HG02981 (cell line): ENCODE measurements around the gene LSMEM2.
A peak's percentile ranks its signal among the peaks of the same experiment; 100 is the strongest.
"Not testable (repeated sequence)": the region's sequence is repeated elsewhere in the genome, so short reads cannot be mapped to it uniquely, and the experiment has no call there.

Source experiments
- ATAC-seq: cut with Tn5 transposase; IDR thresholded peaks from one replicate; pipeline ENCODE4 v1.9.1; 2021; ENCODE audit warnings: mild to moderate bottlenecking, moderate library complexity; ENCODE audit not compliant: unreplicated experiment

The LSMEM2 gene

DNA sequence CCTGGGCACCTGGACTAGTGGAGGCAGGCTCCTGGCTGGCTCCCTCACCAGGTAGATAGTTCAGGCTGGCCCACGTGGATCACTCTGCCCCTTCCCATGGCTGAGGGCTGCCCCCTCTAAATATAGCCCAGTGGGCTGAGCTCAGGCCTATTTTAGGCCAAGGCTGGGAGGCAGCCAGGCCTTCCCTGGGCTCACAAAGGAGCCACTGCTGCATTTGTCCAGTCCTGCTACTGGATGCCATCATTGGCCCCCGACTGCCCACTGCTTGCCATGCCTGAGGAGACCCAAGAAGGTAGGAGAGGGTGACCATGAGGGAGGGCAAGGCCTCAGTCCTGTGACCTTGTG, at the start of gene LSMEM2:
Gene LSMEM2 (plus strand): TSS at position 208 of the 345 bp plus-strand sequence. CDS start 27 bp downstream, at position 235.
- no peak for ATAC-seq

DNA sequence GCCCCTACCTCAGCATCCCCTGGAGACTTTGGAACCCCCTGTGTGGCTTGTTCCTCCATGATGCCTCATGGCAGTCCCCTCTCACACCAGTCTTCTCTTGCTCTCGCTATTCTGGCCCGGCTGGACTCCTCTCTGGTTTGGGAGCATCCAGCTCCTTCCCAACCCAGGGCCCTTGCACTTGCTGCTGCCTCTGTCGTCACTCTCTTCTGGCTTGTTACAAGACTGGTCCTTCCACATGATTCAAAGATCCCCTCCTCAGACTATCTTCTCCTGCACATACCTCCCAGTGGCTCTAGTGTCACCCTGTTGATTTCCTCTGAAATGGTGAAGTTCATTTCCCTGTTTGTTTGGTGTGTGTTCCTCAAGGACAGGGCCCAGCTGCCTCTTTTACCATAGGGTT, 49.4 kb upstream of the LSMEM2 start:
- no peak for ATAC-seq

DNA sequence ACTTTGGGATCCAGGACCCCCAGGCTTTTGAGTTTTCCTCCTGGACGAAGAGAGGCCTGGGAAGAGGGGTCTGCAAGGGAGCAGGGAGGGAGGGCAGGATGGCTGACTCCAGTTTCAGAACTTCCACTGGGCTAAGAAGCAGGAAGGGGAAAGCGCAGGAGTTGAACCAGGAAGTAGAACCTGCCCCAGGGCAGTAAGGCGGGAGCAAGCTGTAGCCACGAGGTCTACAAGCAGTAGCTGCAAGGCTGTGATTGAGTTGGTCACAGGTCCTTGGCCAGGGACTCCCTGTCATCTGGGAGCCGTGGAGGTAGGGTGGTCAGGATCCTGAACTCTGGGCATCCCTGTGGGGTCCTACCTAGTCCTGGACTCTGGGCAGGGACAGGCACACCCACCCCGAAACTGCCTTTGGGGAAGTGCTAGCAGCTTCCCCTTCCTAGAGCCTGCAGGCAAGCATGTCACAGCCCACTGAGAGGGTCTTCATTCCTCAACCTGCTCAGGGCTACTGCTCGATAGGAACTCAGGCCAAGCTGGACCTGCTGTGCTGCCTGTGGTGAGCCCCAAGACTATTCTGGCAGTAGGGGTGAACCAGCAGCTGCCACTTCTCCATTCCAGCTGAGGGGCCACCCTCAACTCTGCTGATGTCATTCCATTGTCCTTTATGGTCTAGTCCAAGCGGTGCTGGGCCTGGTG, 48.6 kb upstream of the LSMEM2 start:
- no peak for ATAC-seq

DNA sequence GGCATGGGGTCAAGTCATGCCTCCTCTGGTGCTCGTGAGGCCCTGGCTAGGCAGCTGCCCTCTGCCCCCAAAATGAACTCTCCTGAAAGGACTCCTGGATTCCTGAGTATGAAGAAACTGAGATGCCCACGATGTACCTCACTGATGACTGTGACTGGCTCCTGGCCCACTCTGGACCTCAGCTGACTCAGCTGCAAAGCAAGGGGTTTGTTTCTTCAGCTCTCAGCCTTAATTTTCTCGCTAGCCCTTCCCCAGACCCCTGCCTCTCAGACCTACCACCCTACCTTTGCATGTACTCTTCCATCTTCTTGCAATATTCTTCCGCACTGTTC, 48.1 kb upstream of the LSMEM2 start:
- no peak for ATAC-seq

GRCh38 chr3:50231581-50231980, 47.3 kb upstream of the LSMEM2 start:
- no peak for ATAC-seq

GRCh38 chr3:50232303-50232702, 46.6 kb upstream of the LSMEM2 start:
- no peak for ATAC-seq

- ATAC-seq: no peak
Measured at GRCh38 chr3:50233176-50233575, 45.7 kb upstream of the LSMEM2 start.

GRCh38 chr3:50235716-50236483, 43.0 kb upstream of the LSMEM2 start, which contains the start of gene GNAI2:
GNAI2 (plus strand) TSS chr3:50236204; CDS start chr3:50236336, 132 bp downstream.
- peak; percentile 94 for ATAC-seq

GRCh38 chr3:50236484-50237132, 42.3 kb upstream of the LSMEM2 start:
- no peak for ATAC-seq

- ATAC-seq: no peak
Measured at GRCh38 chr3:50237133-50237651, 41.7 kb upstream of the LSMEM2 start.

DNA sequence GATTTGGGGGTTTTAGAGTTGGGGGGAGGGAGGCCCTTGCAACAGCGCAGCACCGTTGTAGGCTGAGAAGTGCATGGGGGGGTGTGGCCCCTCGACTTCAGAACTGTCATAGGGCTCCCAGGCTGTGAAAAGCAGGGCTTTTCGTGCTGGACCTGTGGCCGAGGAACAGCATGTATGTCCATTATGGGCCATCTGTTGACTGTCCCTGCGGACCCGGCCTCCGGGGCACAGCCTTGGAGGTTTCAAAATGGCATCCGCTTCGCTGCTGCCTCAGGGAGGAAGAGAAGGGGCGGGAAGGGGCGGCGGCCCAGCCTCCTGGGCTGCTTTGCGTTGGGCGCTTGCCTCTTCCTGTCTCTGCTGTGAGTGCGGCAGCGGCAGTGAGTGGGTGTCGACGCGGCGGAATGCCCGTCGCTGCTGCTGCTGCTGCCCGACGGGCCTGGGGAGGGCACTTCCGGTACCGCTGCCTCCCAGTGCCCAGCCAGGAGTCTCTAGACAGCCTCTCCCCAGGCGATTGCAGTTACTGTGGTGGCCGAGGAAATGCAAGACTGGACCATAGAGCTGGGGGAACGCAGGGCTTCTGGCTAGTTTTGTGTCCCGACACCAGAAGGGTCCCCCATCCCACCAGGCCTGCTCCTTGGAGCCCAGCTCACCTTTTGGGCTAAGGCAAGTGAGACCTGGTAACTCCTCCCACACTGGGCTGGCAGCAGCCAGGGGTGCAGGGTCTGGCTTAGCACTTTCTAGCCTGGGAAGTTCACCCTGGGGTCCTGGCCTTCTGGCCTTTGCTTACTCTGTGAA, 40.9 kb upstream of the LSMEM2 start:
- ATAC-seq: peak; percentile 31

DNA sequence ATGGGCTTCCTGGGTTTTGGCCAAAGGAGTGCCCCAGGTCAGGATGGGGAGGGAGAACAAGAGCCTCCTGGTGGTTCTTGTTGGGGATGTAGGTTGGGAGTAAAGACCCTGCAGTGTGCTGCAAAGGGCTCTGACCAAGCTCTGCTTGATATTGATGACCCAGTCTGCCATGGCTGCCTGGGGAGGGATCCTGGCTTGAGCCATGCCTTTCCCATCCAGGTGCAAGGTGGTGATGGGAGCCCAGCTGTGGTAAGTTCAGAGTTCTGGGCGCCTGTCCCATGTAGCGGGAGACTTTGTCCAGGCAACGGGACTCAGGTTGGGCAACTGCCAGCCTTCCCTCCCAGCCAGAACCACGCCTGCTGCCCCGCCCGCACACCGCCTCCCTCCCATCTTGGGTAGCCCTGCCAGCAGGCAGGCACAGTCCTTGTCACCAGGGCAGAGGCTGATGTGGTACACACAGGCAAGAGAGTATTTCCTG, 40.3 kb upstream of the LSMEM2 start:
- no peak for ATAC-seq

DNA sequence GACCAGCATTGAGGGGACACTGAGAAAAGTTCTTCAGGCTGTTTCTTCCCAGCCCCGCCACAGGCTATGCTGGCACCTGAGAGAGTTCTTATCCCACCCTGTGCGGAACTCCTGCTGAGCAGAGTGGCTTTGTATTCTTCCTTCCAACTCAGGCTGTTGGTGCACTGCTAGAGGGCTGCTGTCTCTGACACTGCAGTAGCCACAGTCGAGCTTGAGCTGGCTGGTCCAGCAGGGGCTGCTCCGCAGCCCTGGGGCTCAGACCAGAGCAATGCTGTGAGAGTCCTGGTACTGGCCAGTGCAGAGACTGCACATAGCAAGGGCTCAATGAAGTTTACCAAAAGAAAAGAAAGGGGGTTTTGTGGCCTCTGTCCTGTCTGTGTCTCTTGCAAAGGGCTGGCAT, 39.2 kb upstream of the LSMEM2 start:
- no peak for ATAC-seq

- ATAC-seq: no peak
Measured at GRCh38 chr3:50241163-50241562, 37.7 kb upstream of the LSMEM2 start.

- no peak for ATAC-seq
Measured at GRCh38 chr3:50241713-50242380, 37.0 kb upstream of the LSMEM2 start.

GRCh38 chr3:50242381-50242770, 36.5 kb upstream of the LSMEM2 start:
- ATAC-seq: no peak

GRCh38 chr3:50242851-50243542, 35.9 kb upstream of the LSMEM2 start:
- ATAC-seq: no peak

GRCh38 chr3:50243543-50243895, 35.4 kb upstream of the LSMEM2 start:
- ATAC-seq: no peak

- not testable (repeated sequence) for ATAC-seq
Measured at GRCh38 chr3:50244813-50245212, 34.1 kb upstream of the LSMEM2 start.

DNA sequence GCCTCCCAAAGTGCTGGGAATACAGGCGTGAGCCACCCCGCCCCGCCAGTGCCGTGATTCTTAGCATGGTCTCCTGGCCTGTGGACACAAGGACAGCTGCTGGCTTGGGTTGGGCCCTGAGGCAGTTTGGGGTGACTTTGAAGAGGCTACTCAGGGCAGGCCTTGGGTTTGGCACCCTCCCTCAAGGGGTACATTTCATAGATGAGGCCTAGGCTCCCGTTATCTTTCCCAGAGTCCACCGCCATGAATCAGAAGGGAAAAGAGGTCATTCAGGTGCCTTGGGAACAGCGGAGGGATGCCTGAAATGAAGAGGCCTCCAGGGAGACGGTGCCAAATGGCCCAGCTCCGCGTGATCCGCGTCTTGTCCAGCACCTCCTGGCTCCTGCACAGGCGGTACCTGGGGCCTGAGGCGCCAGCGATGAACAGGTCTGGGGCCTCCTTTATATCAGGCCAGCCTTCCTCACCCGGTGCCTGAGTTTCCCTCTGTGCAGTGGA, 33.6 kb upstream of the LSMEM2 start:
- ATAC-seq: no peak
